Ovary (tissue), 3 donors: ENCODE data around the gene TMEM45A.

Experiments used
- CTCF ChIP-seq, 3 donors: fragments of 450-650 bp in 2 of 3; fragments of 200-600 bp in 1 of 3; IDR thresholded peaks; one replicate each; pipeline versions ENCODE4 v1.5.1 to v1.8.0; 2016 to 2022; ENCODE audit warnings: antibody characterized with exemption in 3 of 3, mild to moderate bottlenecking in 1 of 3
- POLR2A ChIP-seq: fragments of 450-650 bp; IDR thresholded peaks from one replicate; pipeline ENCODE4 v1.6.1; 2017; ENCODE audit warnings: antibody characterized with exemption, mild to moderate bottlenecking, moderate library complexity
- donor health status: DM: no; HTN: no; CAD: no.

- no peak for TF ChIP-seq POLR2A
- no peak for TF ChIP-seq CTCF (IDR thresholded peaks at IDR 0.05)
Measured at GRCh38 chr3:100531093-100531492, 38.7 kb downstream of the TMEM45A start.
